GM18907 (cell line): ENCODE data around the gene GBP3.
"Not testable (repeated sequence)": the region's sequence is repeated elsewhere in the genome, so short reads cannot be mapped to it uniquely, and the experiment has no call there.

Experiments used
- ATAC-seq: cut with Tn5 transposase; IDR thresholded peaks from one replicate; pipeline ENCODE4 v1.9.1; 2021; ENCODE audit warnings: mild to moderate bottlenecking, moderate library complexity; ENCODE audit not compliant: unreplicated experiment

Gene GBP3

GRCh38 chr1:88980870-88981269 lies 41.8 kb downstream of the GBP3 start:
- no peak for ATAC-seq

DNA sequence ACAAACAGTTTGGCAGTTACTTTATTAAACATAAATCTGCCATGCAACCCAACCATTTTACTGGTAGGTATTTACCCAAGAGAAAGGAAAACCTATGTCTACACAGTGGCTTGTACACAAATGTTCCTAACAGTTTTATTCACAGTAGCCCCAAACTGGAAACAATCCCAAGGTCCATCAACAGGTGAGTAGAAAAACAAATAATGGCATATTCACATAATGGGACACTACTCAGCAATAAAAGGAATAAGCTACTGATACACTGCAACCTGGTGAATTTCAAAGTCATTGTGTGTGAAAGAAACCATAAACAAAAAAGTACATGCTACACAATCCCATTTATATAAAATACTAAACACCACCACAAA lies 42.9 kb downstream of the GBP3 start:
- no peak for ATAC-seq

DNA sequence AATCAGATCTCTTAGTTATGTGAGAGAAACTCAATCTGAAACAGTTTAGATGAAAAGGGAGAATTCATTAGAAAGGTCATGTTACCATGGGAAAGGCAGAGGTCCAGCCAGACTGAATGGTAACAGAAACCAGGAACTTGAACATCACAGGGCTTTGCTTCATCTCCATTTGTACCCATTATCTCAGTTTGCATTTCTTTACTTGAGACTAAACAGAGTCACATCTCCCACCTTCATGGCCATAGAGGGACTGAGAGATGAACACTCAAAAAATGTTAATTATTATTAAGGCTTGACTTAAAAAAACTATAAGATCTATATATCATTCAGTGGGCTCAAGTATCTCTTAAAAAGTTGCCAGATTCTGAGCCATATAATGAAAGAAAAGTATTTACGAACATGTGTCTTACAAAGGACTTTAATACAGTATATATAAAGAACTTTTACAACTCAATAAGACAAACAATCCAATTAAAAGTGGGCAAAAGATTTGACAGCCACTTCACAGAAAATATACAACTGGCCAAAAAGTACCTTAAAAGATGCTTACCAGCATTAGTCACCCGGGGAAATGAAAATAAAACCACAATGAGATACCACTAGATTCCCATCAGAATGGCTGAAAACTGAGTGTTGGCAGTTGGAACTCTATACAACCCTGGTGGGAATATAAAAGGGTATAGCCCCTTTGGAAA lies 43.5 kb downstream of the GBP3 start:
- ATAC-seq = no peak

GRCh38 chr1:88976235-88976634 lies 46.4 kb downstream of the GBP3 start:
- no peak for ATAC-seq

DNA sequence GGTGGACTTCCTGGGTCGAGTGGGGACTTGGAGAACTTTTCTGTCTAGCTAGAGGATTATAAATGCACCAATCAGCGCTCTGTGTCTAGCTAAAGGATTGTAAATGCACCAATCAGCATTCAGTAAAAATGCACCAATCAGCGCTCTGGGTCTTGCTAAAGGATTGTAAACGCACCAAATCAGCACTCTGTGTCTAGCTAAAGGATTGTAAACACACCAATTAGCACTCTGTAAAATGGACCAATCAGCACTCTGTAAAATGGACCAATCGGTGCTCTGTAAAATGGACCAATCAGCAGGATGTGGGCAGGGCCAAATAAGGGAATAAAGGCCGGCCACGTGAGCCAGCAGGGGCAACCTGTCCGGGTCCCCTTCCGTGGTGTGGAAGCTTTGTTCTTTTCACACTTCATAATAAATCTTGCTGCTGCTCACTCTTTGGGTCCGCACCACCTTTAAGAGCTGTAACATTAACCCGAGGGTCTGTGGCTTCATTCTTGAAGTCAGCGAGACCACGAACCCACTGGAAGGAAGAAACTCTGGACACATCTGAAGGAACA lies 48.0 kb downstream of the GBP3 start:
- not testable (repeated sequence) for ATAC-seq

- ATAC-seq = no peak
These were observed 49.0 kb downstream of the GBP3 start for GRCh38 chr1:88973520-88974137.

DNA sequence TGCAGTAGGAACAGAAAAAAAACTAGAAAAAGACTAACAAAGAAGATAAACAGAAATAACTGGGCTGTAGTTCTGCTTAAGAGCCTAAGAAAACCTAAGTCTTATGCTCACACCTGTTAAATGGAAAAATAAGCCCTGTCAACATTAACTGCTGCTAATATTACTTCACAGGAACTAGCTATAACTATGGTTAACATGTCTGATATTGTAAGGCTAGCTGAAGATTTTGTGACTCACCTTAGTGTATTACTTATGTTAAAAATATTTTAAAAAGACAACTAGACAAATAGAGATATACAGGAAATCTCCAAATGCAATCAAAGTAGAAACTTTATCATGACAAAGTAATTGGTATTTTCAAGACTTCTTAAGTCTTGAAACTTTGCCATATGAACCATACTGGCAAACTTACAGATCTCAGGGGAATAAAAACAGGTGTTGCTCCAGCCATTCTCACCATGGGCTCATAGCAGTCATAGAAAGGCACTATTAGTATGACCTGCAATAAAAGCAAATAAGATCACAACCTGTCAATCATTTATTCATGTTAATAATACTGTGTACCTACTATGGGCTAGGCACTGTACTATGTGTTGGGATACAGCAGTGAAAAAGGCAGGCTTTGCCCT lies 60.9 kb downstream of the GBP3 start:
- ATAC-seq = no peak

DNA sequence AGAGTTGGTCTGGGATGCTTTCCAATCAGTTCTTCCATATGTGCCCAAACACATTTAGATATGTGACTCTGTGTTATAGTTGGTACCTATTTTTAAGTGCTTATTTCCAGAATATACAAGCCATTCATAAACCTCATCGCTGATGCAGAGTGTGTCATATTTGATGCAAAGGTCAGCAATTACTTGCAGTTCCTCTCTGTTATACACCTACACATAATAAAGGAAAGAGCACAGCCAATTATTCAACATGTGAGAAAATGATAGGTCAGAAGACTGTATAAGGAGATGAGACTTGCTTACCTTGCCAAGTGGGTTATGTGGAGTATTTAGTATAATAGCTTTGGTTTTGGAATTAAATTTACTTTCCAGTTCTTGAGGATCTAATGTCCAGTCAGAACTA lies 61.6 kb downstream of the GBP3 start:
- no peak for ATAC-seq
